ENCODE measurements around the gene PIP4K2A.

DNA sequence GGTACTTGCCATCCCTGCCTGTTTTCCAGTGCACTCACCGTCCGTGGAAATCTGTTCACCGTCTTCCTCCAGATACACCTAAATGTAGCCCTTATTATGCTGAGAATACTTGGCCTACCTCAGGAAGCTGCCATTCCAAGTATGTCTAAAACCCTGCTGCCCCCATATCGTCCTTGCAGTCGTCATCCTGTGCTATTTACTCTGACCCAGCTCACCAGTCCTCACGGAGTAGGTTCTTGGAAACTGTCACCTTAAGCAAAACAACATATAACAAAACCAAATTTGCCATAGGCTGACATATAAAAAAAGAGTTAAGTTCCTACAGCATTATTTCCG is 880 bp upstream of the PIP4K2A start:
- TF ChIP-seq, protein P1, sequence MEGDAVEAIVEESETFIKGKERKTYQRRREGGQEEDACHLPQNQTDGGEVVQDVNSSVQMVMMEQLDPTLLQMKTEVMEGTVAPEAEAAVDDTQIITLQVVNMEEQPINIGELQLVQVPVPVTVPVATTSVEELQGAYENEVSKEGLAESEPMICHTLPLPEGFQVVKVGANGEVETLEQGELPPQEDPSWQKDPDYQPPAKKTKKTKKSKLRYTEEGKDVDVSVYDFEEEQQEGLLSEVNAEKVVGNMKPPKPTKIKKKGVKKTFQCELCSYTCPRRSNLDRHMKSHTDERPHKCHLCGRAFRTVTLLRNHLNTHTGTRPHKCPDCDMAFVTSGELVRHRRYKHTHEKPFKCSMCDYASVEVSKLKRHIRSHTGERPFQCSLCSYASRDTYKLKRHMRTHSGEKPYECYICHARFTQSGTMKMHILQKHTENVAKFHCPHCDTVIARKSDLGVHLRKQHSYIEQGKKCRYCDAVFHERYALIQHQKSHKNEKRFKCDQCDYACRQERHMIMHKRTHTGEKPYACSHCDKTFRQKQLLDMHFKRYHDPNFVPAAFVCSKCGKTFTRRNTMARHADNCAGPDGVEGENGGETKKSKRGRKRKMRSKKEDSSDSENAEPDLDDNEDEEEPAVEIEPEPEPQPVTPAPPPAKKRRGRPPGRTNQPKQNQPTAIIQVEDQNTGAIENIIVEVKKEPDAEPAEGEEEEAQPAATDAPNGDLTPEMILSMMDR (IDR thresholded peaks at IDR 0.05) = no peak
- TF ChIP-seq POLR2A (IDR thresholded peaks at IDR 0.05) = no peak
